Esophagus muscularis mucosa (tissue), 4 donors: Measurements from ENCODE around the gene TTN. TPM values are rescaled to one million over a fixed set of nuclear protein-coding genes. Genes with fewer than 3 reads are reported as not detected.

Experiments used
- DNase-seq: peaks from one replicate; pipeline ENCODE4 v3.0.0-alpha.2; 2017; ENCODE audit errors: extremely low spot score
- H3K27ac ChIP-seq, 4 donors: fragments of 200-600 bp; sonication (generic); replicated peaks in 1 of 4; 1 replicate in 3 of 4; 2 replicates in 1 of 4; pipeline ENCODE4 v1.5.1; 2016 to 2019; ENCODE audit warnings: mild to moderate bottlenecking in 1 of 4
- H3K27me3 ChIP-seq, 4 donors: fragments of 200-600 bp; sonication (generic); one replicate each; pipeline versions ENCODE4 v1.5.1 to v1.6.0; 2016 to 2019
- H3K36me3 ChIP-seq, 4 donors: fragments of 200-600 bp; sonication (generic); one replicate each; pipeline ENCODE4 v1.5.1; 2016 to 2019
- H3K4me1 ChIP-seq, 4 donors: fragments of 200-600 bp; sonication (generic); one replicate each; pipeline ENCODE4 v1.5.1; 2016 to 2019
- H3K4me3 ChIP-seq, 4 donors: fragments of 200-600 bp; sonication (generic); 1 replicate in 2 of 4; 2 replicates in 2 of 4; pipeline ENCODE4 v1.5.1; 2016 to 2019; ENCODE audit warnings: mild to moderate bottlenecking in 4 of 4, moderate library complexity in 1 of 4
- H3K9me3 ChIP-seq, 4 donors: fragments of 200-600 bp; sonication (generic); 1 replicate in 3 of 4; 2 replicates in 1 of 4; pipeline ENCODE4 v1.5.1; 2016 to 2019
- CTCF ChIP-seq, 3 experiments: fragments of 200-600 bp in 2 of 3; fragments of 450-650 bp in 1 of 3; sonication (generic) in 2 of 3; IDR thresholded peaks; one replicate each; pipeline ENCODE4 v1.5.1; 2017 to 2019; ENCODE audit warnings: antibody characterized with exemption in 3 of 3, mild to moderate bottlenecking in 2 of 3, moderate library complexity in 1 of 3
- EP300 ChIP-seq: sonication (generic); formaldehyde crosslinking; IDR thresholded peaks from one replicate; pipeline ENCODE4 v1.6.1; 2017; ENCODE audit warnings: antibody characterized with exemption
- POLR2A ChIP-seq: fragments of 450-650 bp; IDR thresholded peaks from one replicate; pipeline ENCODE4 v1.6.1; 2017; ENCODE audit warnings: antibody characterized with exemption, moderate library complexity, mild to moderate bottlenecking, low read depth
- POLR2AphosphoS5 ChIP-seq, 2 donors: sonication (generic); formaldehyde crosslinking; IDR thresholded peaks; one replicate each; pipeline ENCODE4 v1.6.1; 2017; ENCODE audit warnings: antibody characterized with exemption in 2 of 2
- WGBS: methylation state at CpG from one replicate; pipeline ENCODE4 v1.1.5; 2018; 5-methylcytosine and 5-hydroxymethylcytosine counted together
- intact Hi-C: fragments of 100-400 bp; cut with DNase I; formaldehyde crosslinking; loops from one replicate; pipeline ENCODE4 v1.15.1; 2023
- total RNA-seq, 4 donors: library from RNA; depleted of rRNA; stranded (reverse); fragments of >200 nt; gene quantifications; one replicate each; pipeline versions ENCODE4 v1.1.0 to v1.2.1, GENCODE V29; 2016

TTN gene
- total RNA-seq, 4 donors from 2014 or later = 2.8 to 10.0 (median 8.3) TPM

GRCh38 chr2:178767094-178768060 is 39.8 kb downstream of the TTN start:
- H3K4me1 ChIP-seq = peaks cover 0 to 7% (median 2%) of the 10 kb centered on the region in 4 donors
- peaks cover 0 to 100% (median 0%) of the 10 kb centered on the region in 4 donors for H3K36me3 ChIP-seq
- intact Hi-C loops = no loop called here
- WGBS = 63% methylated on average over 11 of the region's 11 CpGs
- no peaks in the 10 kb centered on the region for H3K9me3 ChIP-seq
- H3K27ac ChIP-seq = no peak overlapping the region
- DNase-seq = no peak
- no peak overlapping the region for H3K4me3 ChIP-seq
- H3K27me3 ChIP-seq = no peaks in the 10 kb centered on the region
- TF ChIP-seq POLR2AphosphoS5 (IDR thresholded peaks at IDR 0.05) (no peak), POLR2A (no peak), CTCF (IDR thresholded peaks at IDR 0.05) (no peak), EP300 (no peak)

- Histone ChIP-seq H3K4me3 (no peak overlapping the region), H3K27ac (no peak overlapping the region), H3K4me1 (peaks cover 0 to 7% (median 2%) of the 10 kb centered on the region in 4 donors), H3K36me3 (peaks cover 0 to 99% (median 0%) of the 10 kb centered on the region in 4 donors), H3K27me3 (no peaks in the 10 kb centered on the region), H3K9me3 (no peaks in the 10 kb centered on the region)
- WGBS = 83% methylated on average over 3 of the region's 3 CpGs
- DNase-seq = no peak
- intact Hi-C loops = no loop called here
- TF ChIP-seq POLR2AphosphoS5 (IDR thresholded peaks at IDR 0.05) = no peak
- no peak for TF ChIP-seq POLR2A
- TF ChIP-seq CTCF (IDR thresholded peaks at IDR 0.05) = no peak
- TF ChIP-seq EP300 = no peak
Measured at GRCh38 chr2:178764097-178764496, 43.1 kb downstream of the TTN start.

DNA sequence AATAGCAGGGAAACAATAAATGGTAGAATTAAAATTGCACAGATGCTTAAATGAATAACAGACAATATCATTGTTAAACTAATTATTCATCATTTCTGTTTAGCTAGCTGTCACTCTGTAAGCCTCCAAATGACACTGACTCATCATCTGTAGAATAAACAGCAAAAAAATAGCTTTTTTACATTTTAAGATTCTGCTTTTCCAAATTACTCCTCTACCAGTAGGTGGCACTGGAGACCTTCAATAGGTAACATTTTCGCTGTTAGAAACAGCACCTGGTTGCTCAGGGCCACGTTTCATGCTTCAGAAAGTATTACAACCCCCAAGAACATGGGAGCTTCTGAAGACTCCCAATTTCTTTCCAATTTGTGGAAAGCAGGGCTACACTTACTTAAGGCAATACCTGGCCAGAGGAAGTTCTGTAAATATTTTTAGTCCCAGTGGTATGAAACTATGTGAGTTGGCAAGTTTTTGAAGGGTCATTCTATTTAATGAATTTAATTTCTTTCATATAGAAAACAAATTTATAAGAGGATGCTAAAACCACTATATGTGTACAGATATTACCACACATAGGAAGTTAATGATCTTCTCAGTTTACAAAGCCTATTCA is 45.4 kb downstream of the TTN start:
- peaks cover 0 to 99% (median 0%) of the 10 kb centered on the region in 4 donors for H3K36me3 ChIP-seq
- no peak overlapping the region for H3K27ac ChIP-seq
- TF ChIP-seq POLR2A (no peak), CTCF (IDR thresholded peaks at IDR 0.05) (peak; percentile 34 to 61 (median 53)), EP300 (no peak), POLR2AphosphoS5 (IDR thresholded peaks at IDR 0.05) (no peak)
- H3K9me3 ChIP-seq = no peaks in the 10 kb centered on the region
- intact Hi-C loops = no loop called here
- H3K4me1 ChIP-seq = no peaks in the 10 kb centered on the region
- H3K4me3 ChIP-seq = no peak overlapping the region
- no peaks in the 10 kb centered on the region for H3K27me3 ChIP-seq
- no peak for DNase-seq
- 2% methylated on average over 2 of the region's 2 CpGs for WGBS

GRCh38 chr2:178756843-178757242 is 50.4 kb downstream of the TTN start:
- 80% methylated on average over 2 of the region's 2 CpGs for WGBS
- DNase-seq = no peak
- intact Hi-C loops = no loop called here
- no peaks in the 10 kb centered on the region for H3K27me3 ChIP-seq
- H3K27ac ChIP-seq = no peak overlapping the region
- no peaks in the 10 kb centered on the region for H3K4me1 ChIP-seq
- no peaks in the 10 kb centered on the region for H3K9me3 ChIP-seq
- H3K36me3 ChIP-seq = peaks cover 0 to 99% (median 0%) of the 10 kb centered on the region in 4 donors
- H3K4me3 ChIP-seq = no peak overlapping the region
- no peak for TF ChIP-seq POLR2AphosphoS5 (IDR thresholded peaks at IDR 0.05)
- no peak for TF ChIP-seq POLR2A

DNA sequence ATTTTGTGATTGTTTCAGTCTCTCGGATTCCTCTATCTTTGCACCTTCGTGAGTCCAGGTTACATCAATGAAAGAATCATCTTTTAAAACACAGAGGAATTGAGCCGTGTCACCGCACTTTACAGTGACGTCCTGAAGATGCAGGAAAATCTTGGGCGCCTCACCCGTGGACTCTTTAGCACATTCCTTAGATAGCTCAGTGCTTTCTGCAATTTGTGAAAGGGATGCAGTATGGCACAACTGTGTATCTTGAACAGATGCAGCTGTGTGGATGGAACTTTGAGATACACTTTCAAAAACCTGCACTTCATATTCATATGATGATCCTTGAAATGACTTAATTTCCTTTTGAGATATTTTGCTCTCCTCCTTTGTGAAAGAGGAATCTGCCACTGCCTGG is 50.9 kb downstream of the TTN start:
- intact Hi-C loops = no loop called here
- DNase-seq = no peak
- Histone ChIP-seq H3K27ac (no peak overlapping the region), H3K27me3 (no peaks in the 10 kb centered on the region), H3K4me3 (no peak overlapping the region), H3K9me3 (no peaks in the 10 kb centered on the region), H3K4me1 (no peaks in the 10 kb centered on the region), H3K36me3 (peaks cover 0 to 99% (median 0%) of the 10 kb centered on the region in 4 donors)
- TF ChIP-seq CTCF (IDR thresholded peaks at IDR 0.05) = no peak
- whole genome bisulfite sequencing = 90% methylated on average over 7 of the region's 7 CpGs
